GM23248 (cell line): ENCODE data around the gene GATD1.

ENCODE experiments used
- EZH2 ChIP-seq: fragments of 200-600 bp; sonication (generic); IDR thresholded peaks from 2 replicates; pipeline ENCODE4 v1.6.1; 2018; ENCODE audit warnings: antibody characterized with exemption, mild to moderate bottlenecking; ENCODE audit not compliant: insufficient read depth, poor library complexity, severe bottlenecking
- EZH2phosphoT487 ChIP-seq: fragments of 200-600 bp; sonication (generic); IDR thresholded peaks from 2 replicates; pipeline ENCODE4 v1.6.1; 2018; ENCODE audit warnings: antibody characterized with exemption, moderate library complexity, mild to moderate bottlenecking, low read depth; ENCODE audit not compliant: insufficient read depth

DNA sequence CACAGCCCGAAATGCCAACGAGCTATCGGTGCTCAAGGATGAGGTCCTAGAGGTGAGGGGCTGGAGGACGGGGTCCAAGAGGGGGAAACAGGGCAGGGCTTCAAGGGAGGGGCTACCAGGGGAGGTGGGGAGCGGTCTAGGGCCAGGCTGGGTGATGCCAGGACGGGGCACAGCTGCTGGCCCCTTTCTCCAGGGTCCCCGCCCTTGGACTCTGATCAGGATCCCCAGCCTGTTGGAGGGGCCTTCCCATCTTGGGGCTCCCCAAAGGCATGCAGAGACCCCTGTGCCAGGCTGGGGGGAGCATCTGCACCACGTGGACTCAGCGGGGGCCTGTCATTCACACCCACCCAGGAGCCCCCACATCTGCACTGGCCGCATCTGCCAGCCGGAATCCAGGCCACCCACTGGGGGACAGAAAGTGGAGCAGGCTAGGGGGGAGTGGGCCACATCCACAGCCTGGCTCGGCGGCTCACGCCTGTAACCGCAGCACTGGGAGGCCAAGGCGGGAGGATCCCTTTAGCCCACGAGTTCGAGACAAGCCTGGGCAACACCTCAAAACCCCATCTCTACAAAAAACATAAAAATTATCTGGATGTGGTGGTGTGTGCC, 52.4 kb downstream of the GATD1 start:
- TF ChIP-seq EZH2 (no peak), EZH2phosphoT487 (no peak)
